ENCODE data around the gene C1orf226.
"Not testable (repeated sequence)": the region's sequence is repeated elsewhere in the genome, so short reads cannot be mapped to it uniquely, and the experiment has no call there.

C1orf226 gene

GRCh38 chr1:162416909-162417308, 35.4 kb downstream of the C1orf226 start:
- DNase-seq = no peak

GRCh38 chr1:162417650-162418049, 36.1 kb downstream of the C1orf226 start:
- no peak for DNase-seq

GRCh38 chr1:162418584-162418983, 37.1 kb downstream of the C1orf226 start:
- DNase-seq = not testable (repeated sequence)

GRCh38 chr1:162419450-162419931, 38.0 kb downstream of the C1orf226 start:
- not testable (repeated sequence) for DNase-seq

GRCh38 chr1:162420120-162420519, 38.6 kb downstream of the C1orf226 start:
- DNase-seq = no peak

GRCh38 chr1:162421258-162422164, 40.0 kb downstream of the C1orf226 start:
- no peak for DNase-seq

- DNase-seq = no peak
These were observed 41.3 kb downstream of the C1orf226 start for GRCh38 chr1:162422662-162423375.

GRCh38 chr1:162430583-162430982, 49.1 kb downstream of the C1orf226 start:
- DNase-seq = no peak

GRCh38 chr1:162432977-162433713, 51.6 kb downstream of the C1orf226 start:
- not testable (repeated sequence) for DNase-seq
